Erythroblast (primary cell): ENCODE data around the gene FLRT1.

Source experiments
- GATA1 ChIP-seq: IDR thresholded peaks from 2 replicates; pipeline ENCODE4 v1.6.1; 2011; ENCODE audit warnings: low read depth, mild to moderate bottlenecking, control low read depth, low read length, moderate library complexity
- POLR2A ChIP-seq: IDR thresholded peaks from 2 replicates; pipeline ENCODE4 v1.6.1; 2011; ENCODE audit warnings: mild to moderate bottlenecking, low read length

DNA sequence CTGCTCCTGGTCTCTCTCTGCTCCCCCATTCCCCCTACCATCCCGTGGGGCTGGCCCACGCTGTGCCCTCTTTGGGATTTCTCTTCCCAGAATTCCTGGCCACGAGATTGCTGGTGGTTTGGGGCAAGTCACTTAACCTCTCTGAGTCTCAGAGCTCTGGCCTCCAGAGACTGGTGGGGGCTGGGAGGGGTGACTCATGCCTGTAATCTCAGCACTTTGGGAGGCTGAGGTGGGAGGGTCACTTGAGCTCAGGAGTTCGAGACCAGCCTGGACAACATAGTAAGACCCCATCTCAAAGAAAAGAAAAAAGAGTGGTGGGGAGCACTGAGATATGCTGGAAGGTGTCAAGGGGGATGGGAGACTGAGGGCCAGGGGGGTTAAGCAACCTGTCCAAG lies 31.1 kb upstream of the FLRT1 start:
- TF ChIP-seq POLR2A (no peak), GATA1 (no peak)
